H1 (cell line): Measurements from ENCODE around the gene DAGLA. TPM values are rescaled to one million over a fixed set of nuclear protein-coding genes. Genes with fewer than 3 reads are reported as not detected.

Experiments used
- SIN3A ChIP-seq, 2 experiments: IDR thresholded peaks in 1 of 2; conservative IDR thresholded peaks in 1 of 2; 2 replicates each; pipeline ENCODE4 v1.6.1; 2011 to 2012; ENCODE audit warnings: low read length in 2 of 2, improper control_type of control experiment in 1 of 2, low read depth in 1 of 2, mild to moderate bottlenecking in 1 of 2
- TCF12 ChIP-seq: IDR thresholded peaks from 2 replicates; pipeline ENCODE4 v1.6.1; 2011; ENCODE audit warnings: low read depth, mild to moderate bottlenecking, low read length
- polyA plus RNA-seq, 7 experiments: library from polyadenylated mRNA; depleted of rRNA in 3 of 7; stranded (reverse) in 5 of 7; unstranded in 2 of 7; fragments of >200 nt in 5 of 7; fragments of 200-250 nt in 2 of 7; gene quantifications; 1 replicate in 5 of 7; 2 replicates in 1 of 7; 4 replicates in 1 of 7; pipeline versions ENCODE4 v1.2.1 to v1.2.3, GENCODE V29; 2011 to 2013; ENCODE audit warnings: missing spikeins in 2 of 7, mixed read lengths in 2 of 7
- total RNA-seq: library from RNA; stranded (reverse); fragmentation: NEBNext Ultra II Directional; extraction: Animal tissue kit (Norgen Biotek cat#: 25700); gene quantifications from 2 replicates; pipeline ENCODE4 v1.2.1, GENCODE V29; 2021

Gene DAGLA
- total and polyA plus RNA-seq, 2 of the 8 experiments (the other 6 are each of a cell fraction or from before 2014, with no cell fraction given), result 3.6 to 6.6 TPM

DNA sequence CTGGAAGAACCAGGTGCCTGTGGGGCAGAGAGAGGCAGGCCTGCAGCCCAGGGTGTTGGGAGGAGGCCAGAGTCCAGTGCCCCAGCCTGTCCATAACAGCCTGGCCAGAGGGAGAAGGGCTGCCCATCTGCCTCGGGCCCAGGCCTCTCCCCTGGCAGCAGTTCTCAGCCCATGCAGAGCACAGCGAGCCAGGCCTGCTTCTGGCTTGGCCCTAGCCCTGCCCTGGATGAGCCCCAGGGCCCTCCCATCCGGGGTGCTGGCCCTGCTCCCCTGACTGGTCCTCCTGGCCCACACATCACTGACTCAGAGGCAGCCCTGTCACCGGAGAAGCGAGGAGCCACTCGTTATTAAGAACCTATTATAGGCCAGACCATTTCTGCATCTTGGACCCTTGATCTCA is 52.5 kb downstream of the DAGLA start (continued):
- TF ChIP-seq TCF12 (no peak), SIN3A (conservative IDR thresholded peaks at IDR 0.05 in 1 of 2, IDR thresholded peaks at IDR 0.05 in 1 of 2; ENCODE audit: low read depth in 1 of 2, low read length in 2 of 2) (no peak)
